Measurements from ENCODE around the gene PSMB2. TPM values are rescaled to one million over a fixed set of nuclear protein-coding genes. Genes with fewer than 3 reads are reported as not detected.
"Not testable (repeated sequence)": the region's sequence is repeated elsewhere in the genome, so short reads cannot be mapped to it uniquely, and the experiment has no call there.

Gene PSMB2
- total RNA-seq, 1 donor from 2014 or later = 54.5 TPM

GRCh38 chr1:35586808-35587207, 54.5 kb downstream of the PSMB2 start:
- H3K27ac Mint-ChIP-seq = no peak overlapping the region
- no peak overlapping the region for H3K4me3 Mint-ChIP-seq
- H3K4me1 Mint-ChIP-seq = no peaks in the 10 kb centered on the region
- ChIA-PET CTCF (no interaction called here), POLR2A (no interaction called here)
- ATAC-seq (ENCODE audit: low read depth) = no peak
- no peaks in the 10 kb centered on the region for H3K27me3 Mint-ChIP-seq
- intact Hi-C loops (cut with micrococcal nuclease) = no loop called here
- no peaks in the 10 kb centered on the region for H3K9me3 Mint-ChIP-seq
- DNase-seq = no peak
- TF ChIP-seq CTCF (IDR thresholded peaks at IDR 0.05) = no peak
- H3K36me3 Mint-ChIP-seq (ENCODE audit: low read depth) = peaks cover 5% of the 10 kb centered on the region

DNA sequence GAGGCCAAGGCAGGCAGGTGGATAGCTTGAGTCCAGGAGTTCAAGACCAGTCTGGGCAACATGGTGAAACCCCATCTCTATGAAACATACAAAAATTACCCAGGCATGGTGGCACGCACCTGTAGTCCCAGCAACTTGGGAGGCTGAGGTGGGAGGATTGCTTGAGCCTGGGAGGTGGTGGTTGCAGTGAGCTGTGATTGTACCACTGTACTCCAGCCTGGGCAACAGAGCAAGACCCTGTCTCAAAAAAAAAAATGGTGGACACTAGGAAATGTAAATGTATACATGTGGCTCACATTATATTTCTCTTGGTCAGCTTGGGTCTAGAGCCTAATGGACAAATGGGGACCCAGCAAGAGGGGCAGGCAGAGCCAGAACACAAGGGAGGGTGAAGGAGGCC, 55.5 kb downstream of the PSMB2 start:
- H3K4me3 Mint-ChIP-seq; intact Hi-C loops (cut with micrococcal nuclease); POLR2A ChIA-PET; ATAC-seq (ENCODE audit: low read depth); H3K4me1 Mint-ChIP-seq; H3K9me3 Mint-ChIP-seq; H3K27me3 Mint-ChIP-seq; H3K36me3 Mint-ChIP-seq (ENCODE audit: low read depth); H3K27ac Mint-ChIP-seq; DNase-seq; CTCF ChIA-PET: not testable (repeated sequence)

GRCh38 chr1:35585281-35585680, 56.0 kb downstream of the PSMB2 start:
- H3K4me3 Mint-ChIP-seq = no peak overlapping the region
- ATAC-seq (ENCODE audit: low read depth) (no peak), DNase-seq (no peak)
- intact Hi-C loops (cut with micrococcal nuclease) = no loop called here
- POLR2A ChIA-PET = no interaction called here
- CTCF ChIA-PET = no interaction called here
- H3K27me3 Mint-ChIP-seq = no peaks in the 10 kb centered on the region
- H3K36me3 Mint-ChIP-seq (ENCODE audit: low read depth) = no peaks in the 10 kb centered on the region
- H3K9me3 Mint-ChIP-seq = no peaks in the 10 kb centered on the region
- H3K27ac Mint-ChIP-seq = no peak overlapping the region
- no peaks in the 10 kb centered on the region for H3K4me1 Mint-ChIP-seq
- no peak for TF ChIP-seq CTCF (IDR thresholded peaks at IDR 0.05)

DNA sequence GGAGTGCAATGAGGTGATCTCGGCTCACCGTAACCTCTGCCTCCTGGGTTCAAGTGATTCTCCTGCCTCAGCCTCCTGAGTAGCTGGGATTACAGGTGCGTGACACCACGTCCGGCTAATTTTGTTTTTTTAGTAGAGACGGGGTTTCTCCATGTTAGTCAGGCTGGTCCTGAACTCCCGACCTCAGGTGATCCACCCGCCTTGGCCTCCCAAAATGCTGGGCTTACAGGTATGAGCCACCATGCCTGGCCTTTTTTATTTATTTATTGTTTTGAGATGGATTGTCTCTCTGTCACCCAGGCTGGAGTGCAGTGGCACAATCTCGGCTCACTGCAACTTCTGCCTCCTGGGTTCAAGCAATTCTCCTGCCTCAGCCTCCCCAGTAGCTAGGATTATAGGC, 59.7 kb downstream of the PSMB2 start:
- ATAC-seq (ENCODE audit: low read depth); H3K27me3 Mint-ChIP-seq; H3K36me3 Mint-ChIP-seq (ENCODE audit: low read depth); DNase-seq; H3K27ac Mint-ChIP-seq; H3K4me3 Mint-ChIP-seq; H3K9me3 Mint-ChIP-seq; CTCF ChIA-PET; intact Hi-C loops (cut with micrococcal nuclease): not testable (repeated sequence)
- H3K4me1 Mint-ChIP-seq = peaks cover 14% of the 10 kb centered on the region
- POLR2A ChIA-PET = interaction anchor here (0.7 to 1.3 kb wide), 2 partner anchors 130 to 188 kb away, joined by 3 read pairs; partner anchors contain the start of gene CLSPN

GRCh38 chr1:35580949-35581388, 60.4 kb downstream of the PSMB2 start:
- no peak overlapping the region for H3K4me3 Mint-ChIP-seq
- H3K27me3 Mint-ChIP-seq = no peaks in the 10 kb centered on the region
- peaks cover 20% of the 10 kb centered on the region for H3K4me1 Mint-ChIP-seq
- no peak overlapping the region for H3K27ac Mint-ChIP-seq
- H3K9me3 Mint-ChIP-seq = no peaks in the 10 kb centered on the region
- intact Hi-C loops (cut with micrococcal nuclease) = no loop called here
- no peak for TF ChIP-seq CTCF (IDR thresholded peaks at IDR 0.05)
- ATAC-seq (ENCODE audit: low read depth) (no peak), DNase-seq (no peak)
- no peaks in the 10 kb centered on the region for H3K36me3 Mint-ChIP-seq (ENCODE audit: low read depth)
- ChIA-PET CTCF (no interaction called here), POLR2A (interaction anchor here (0.7 to 1.3 kb wide), 3 partner anchors 8 to 188 kb away, joined by 3 read pairs; partner anchors contain the start of gene CLSPN)

GRCh38 chr1:35577071-35577998, 64.0 kb downstream of the PSMB2 start:
- peak; percentile 60 for DNase-seq
- intact Hi-C loops (cut with micrococcal nuclease) = loop anchor here (1.0 kb wide), 2 partner anchors 20 to 64 kb away; partner anchors contain the start of genes KIAA0319L, NCDN and PSMB2
- H3K4me3 Mint-ChIP-seq = peak overlapping the region; percentile 90
- H3K9me3 Mint-ChIP-seq = no peaks in the 10 kb centered on the region
- no peaks in the 10 kb centered on the region for H3K36me3 Mint-ChIP-seq (ENCODE audit: low read depth)
- no peak for TF ChIP-seq CTCF (IDR thresholded peaks at IDR 0.05)
- H3K4me1 Mint-ChIP-seq = peaks cover 27% of the 10 kb centered on the region
- H3K27me3 Mint-ChIP-seq = peaks cover 13% of the 10 kb centered on the region
- CTCF ChIA-PET = interaction anchor here (0.6 to 1.3 kb wide), 6 partner anchors 9 to 193 kb away, joined by 3 to 7 read pairs (median 4); partner anchors contain the start of gene CLSPN
- peak; percentile 84 for ATAC-seq (ENCODE audit: low read depth)
- peak overlapping the region; percentile 87 for H3K27ac Mint-ChIP-seq
- POLR2A ChIA-PET = interaction anchor here (0.6 to 2.0 kb wide), 11 partner anchors 8 to 378 kb away, joined by 3 to 11 read pairs (median 5); partner anchors contain the start of genes AGO3, CLSPN, KIAA0319L and NCDN

DNA sequence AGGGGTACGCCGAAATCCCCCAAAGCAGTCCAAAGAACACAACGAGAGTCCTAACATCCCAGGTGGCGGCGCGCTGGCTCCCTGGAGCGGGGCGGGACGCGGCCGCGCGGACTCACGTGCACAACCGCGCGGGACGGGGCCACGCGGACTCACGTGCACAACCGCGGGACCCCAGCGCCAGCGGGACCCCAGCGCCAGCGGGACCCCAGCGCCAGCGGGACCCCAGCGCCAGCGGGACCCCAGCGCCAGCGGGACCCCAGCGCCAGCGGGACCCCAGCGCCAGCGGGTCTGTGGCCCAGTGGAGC, 64.6 kb downstream of the PSMB2 start:
- Mint-ChIP-seq H3K4me3 (peak overlapping the region; percentile 90), H3K27me3 (peaks cover 14% of the 10 kb centered on the region), H3K4me1 (peaks cover 27% of the 10 kb centered on the region), H3K27ac (peak overlapping the region; percentile 71)
- POLR2A ChIA-PET = interaction anchor here (1.4 kb wide), 1 partner anchor 19 kb away, joined by 3 read pairs; the partner anchor contains the start of genes KIAA0319L and NCDN
- intact Hi-C loops (cut with micrococcal nuclease) = loop anchor here (1.0 kb wide), 2 partner anchors 19 to 65 kb away; partner anchors contain the start of genes KIAA0319L, NCDN and PSMB2
- CTCF ChIA-PET = interaction anchor here (1.2 kb wide), 1 partner anchor 139 kb away, joined by 3 read pairs; no protein-coding TSS in a partner anchor
- ATAC-seq (ENCODE audit: low read depth); H3K9me3 Mint-ChIP-seq; H3K36me3 Mint-ChIP-seq (ENCODE audit: low read depth); DNase-seq: not testable (repeated sequence)
